ENCODE measurements around the gene AADACL4. TPM values are rescaled to one million over a fixed set of nuclear protein-coding genes. Genes with fewer than 3 reads are reported as not detected.
A peak's percentile ranks its signal among the peaks of the same experiment; 100 is the strongest.

The AADACL4 gene
- total RNA-seq, 2 donors from 2014 or later: not detected

GRCh38 chr1:12640237-12640957 lies 3.5 kb upstream of the AADACL4 start:
- no peak overlapping the region for H3K27ac Mint-ChIP-seq
- no peak overlapping the region for H3K4me3 Mint-ChIP-seq
- 87 to 88% methylated on average over 5 to 7 of the region's 7 CpGs for WGBS, 2 experiments (ENCODE audit: insufficient coverage in 1 of 2, insufficient read length in 1 of 2)
- no peak for DNase-seq
- no peak overlapping the region for H3K27ac ChIP-seq (ENCODE audit: low read depth, low read length)
- peaks cover 51% of the 10 kb centered on the region for H3K9me3 Mint-ChIP-seq
- H3K9ac ChIP-seq (ENCODE audit: extremely low read depth, low read length, poor library complexity, severe bottlenecking): no peak overlapping the region
- H3K9me3 ChIP-seq (ENCODE audit: control insufficient read depth, low read length): peaks cover 35% of the 10 kb centered on the region
- H3K27me3 ChIP-seq (ENCODE audit: control insufficient read depth, insufficient read depth, low read length, poor library complexity, severe bottlenecking): no peaks in the 10 kb centered on the region
- H3K4me1 ChIP-seq (ENCODE audit: control insufficient read depth, insufficient read depth, low read length): no peaks in the 10 kb centered on the region
- H3K27me3 Mint-ChIP-seq (ENCODE audit: insufficient read depth): peaks cover 10% of the 10 kb centered on the region
- no peaks in the 10 kb centered on the region for H3K4me1 Mint-ChIP-seq
- TF ChIP-seq CTCF (conservative IDR thresholded peaks at IDR 0.05): no peak
- no peaks in the 10 kb centered on the region for H3K36me3 ChIP-seq (ENCODE audit: control insufficient read depth, insufficient read depth, low read length)
- peak overlapping the region; percentile 32 for H3K4me3 ChIP-seq (ENCODE audit: low read length)
- H3K36me3 Mint-ChIP-seq (ENCODE audit: low read depth): peaks cover 2% of the 10 kb centered on the region

GRCh38 chr1:12640958-12641272 lies 3.0 kb upstream of the AADACL4 start:
- no peak for DNase-seq
- TF ChIP-seq CTCF (conservative IDR thresholded peaks at IDR 0.05): no peak
- peaks cover 35% of the 10 kb centered on the region for H3K9me3 ChIP-seq (ENCODE audit: control insufficient read depth, low read length)
- Mint-ChIP-seq H3K4me1 (no peaks in the 10 kb centered on the region), H3K36me3 (ENCODE audit: low read depth) (peaks cover 2% of the 10 kb centered on the region), H3K9me3 (peaks cover 51% of the 10 kb centered on the region), H3K27me3 (ENCODE audit: insufficient read depth) (peaks cover 10% of the 10 kb centered on the region), H3K4me3 (no peak overlapping the region), H3K27ac (no peak overlapping the region)
- H3K4me1 ChIP-seq (ENCODE audit: control insufficient read depth, insufficient read depth, low read length): no peaks in the 10 kb centered on the region
- H3K27me3 ChIP-seq (ENCODE audit: control insufficient read depth, insufficient read depth, low read length, poor library complexity, severe bottlenecking): no peaks in the 10 kb centered on the region
- no peak overlapping the region for H3K9ac ChIP-seq (ENCODE audit: extremely low read depth, low read length, poor library complexity, severe bottlenecking)
- no peak overlapping the region for H3K27ac ChIP-seq (ENCODE audit: low read depth, low read length)
- H3K36me3 ChIP-seq (ENCODE audit: control insufficient read depth, insufficient read depth, low read length): no peaks in the 10 kb centered on the region
- no peak overlapping the region for H3K4me3 ChIP-seq (ENCODE audit: low read length)

GRCh38 chr1:12643079-12643478 lies 806 bp upstream of the AADACL4 start:
- no peak for DNase-seq
- H3K36me3 ChIP-seq (ENCODE audit: control insufficient read depth, insufficient read depth, low read length): no peaks in the 10 kb centered on the region
- Mint-ChIP-seq H3K9me3 (peaks cover 45% of the 10 kb centered on the region), H3K36me3 (ENCODE audit: low read depth) (peaks cover 2% of the 10 kb centered on the region), H3K27ac (no peak overlapping the region), H3K4me1 (peaks cover 5% of the 10 kb centered on the region), H3K4me3 (no peak overlapping the region), H3K27me3 (ENCODE audit: insufficient read depth) (peaks cover 10% of the 10 kb centered on the region)
- H3K4me3 ChIP-seq (ENCODE audit: low read length): no peak overlapping the region
- WGBS, 2 experiments (ENCODE audit: insufficient coverage in 1 of 2, insufficient read length in 1 of 2): 95% methylated on average over 1 of the region's 2 CpGs; no CpG with 5 or more reads in 1 of the 2 experiments
- H3K27me3 ChIP-seq (ENCODE audit: control insufficient read depth, insufficient read depth, low read length, poor library complexity, severe bottlenecking): no peaks in the 10 kb centered on the region
- peaks cover 35% of the 10 kb centered on the region for H3K9me3 ChIP-seq (ENCODE audit: control insufficient read depth, low read length)
- H3K9ac ChIP-seq (ENCODE audit: extremely low read depth, low read length, poor library complexity, severe bottlenecking): no peak overlapping the region
- H3K4me1 ChIP-seq (ENCODE audit: control insufficient read depth, insufficient read depth, low read length): peaks cover 3% of the 10 kb centered on the region
- no peak overlapping the region for H3K27ac ChIP-seq (ENCODE audit: low read depth, low read length)
- TF ChIP-seq CTCF (conservative IDR thresholded peaks at IDR 0.05): peak; percentile 33
